GM12801 (cell line): Measurements from ENCODE around the gene NAT16.

Source experiments
- CTCF ChIP-seq: IDR thresholded peaks from one replicate; pipeline ENCODE4 v1.5.1; 2011; ENCODE audit warnings: control low read depth; ENCODE audit not compliant: insufficient read length; ENCODE audit errors: extremely low read depth

Gene NAT16

GRCh38 chr7:101156277-101156676 lies 23.8 kb downstream of the NAT16 start:
- TF ChIP-seq CTCF, result no peak

DNA sequence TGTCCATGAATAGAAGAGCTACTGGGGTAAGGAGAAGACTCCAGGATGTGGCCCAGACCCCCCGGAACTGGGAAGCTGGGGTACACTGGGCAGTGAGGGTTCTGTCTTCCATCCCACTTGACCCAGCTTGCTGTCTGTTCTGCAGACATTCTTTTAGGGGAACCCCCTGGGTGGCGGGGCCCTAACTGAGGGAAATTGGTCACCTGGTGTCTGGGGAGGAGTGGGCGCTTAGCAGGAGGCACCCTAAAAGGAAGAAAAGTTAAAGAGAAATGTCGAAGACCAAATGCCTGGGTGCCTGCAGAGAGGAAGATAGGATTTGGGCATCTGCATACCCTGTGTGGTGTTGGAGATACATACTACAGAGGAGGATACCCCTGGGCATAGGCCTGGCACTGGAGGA lies 24.8 kb downstream of the NAT16 start:
- TF ChIP-seq CTCF, result no peak

DNA sequence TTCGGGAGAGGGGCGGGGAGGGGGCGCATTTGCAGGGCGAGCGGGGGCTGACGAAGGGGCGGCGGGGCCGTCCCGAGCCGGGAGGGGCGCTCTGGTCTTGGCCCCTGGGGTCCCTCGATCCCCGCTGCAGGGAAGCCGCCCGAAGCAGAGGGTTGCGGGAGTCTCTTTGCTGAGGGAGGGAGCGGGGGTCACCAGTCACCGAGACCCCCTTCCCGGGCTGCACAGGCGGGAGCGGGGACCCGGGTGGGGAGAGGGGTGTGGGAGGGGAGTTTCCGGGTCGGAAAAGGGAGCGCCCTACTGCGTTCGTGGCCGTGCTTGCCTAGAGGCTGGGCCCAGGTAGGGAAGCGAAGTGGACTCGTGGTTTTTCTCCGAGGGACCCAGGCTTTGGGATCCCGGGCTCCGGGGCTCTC lies 25.4 kb downstream of the NAT16 start:
- TF ChIP-seq CTCF, result no peak

DNA sequence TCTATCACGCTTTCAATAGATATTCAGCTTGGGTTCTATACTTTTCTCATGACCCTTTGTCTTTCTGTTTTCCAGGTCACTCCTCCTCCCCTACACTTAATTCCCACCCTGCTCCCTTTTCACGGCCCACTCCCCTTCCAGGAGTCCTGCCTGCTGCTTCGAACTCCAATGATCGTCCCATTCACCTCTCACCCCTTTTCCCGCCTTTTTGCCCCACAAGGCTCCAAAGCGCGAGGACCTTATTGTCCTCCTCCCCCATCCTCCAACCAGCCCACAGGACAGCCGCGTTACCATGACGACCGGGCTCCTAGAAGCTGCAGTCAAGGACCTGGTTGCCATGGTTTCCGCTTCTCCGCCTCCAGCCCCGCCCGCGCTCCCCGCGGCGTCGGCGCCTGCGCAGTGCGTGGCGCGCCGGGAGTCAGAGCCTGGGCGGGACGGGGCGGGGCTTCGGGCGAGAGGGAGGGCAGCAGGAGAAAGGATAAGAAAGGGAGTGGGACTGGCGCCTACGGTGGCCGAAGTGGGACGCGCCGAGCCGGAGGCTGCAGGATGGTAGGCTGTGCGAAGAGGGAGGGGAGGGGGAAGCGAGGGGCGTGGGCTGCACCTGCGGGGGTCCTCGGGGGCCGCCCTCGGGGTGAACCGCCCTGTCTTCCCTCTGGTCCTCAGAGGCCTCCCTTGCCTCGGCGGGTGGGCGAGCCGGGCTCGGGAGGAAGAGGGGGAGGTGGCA lies 26.0 kb downstream of the NAT16 start, which contains the start of gene AP1S1:
Gene AP1S1, plus strand, starts transcription at position 508 of the 724 bp plus-strand sequence. Its CDS starts 39 bp downstream, at position 547.
- TF ChIP-seq CTCF, result no peak

DNA sequence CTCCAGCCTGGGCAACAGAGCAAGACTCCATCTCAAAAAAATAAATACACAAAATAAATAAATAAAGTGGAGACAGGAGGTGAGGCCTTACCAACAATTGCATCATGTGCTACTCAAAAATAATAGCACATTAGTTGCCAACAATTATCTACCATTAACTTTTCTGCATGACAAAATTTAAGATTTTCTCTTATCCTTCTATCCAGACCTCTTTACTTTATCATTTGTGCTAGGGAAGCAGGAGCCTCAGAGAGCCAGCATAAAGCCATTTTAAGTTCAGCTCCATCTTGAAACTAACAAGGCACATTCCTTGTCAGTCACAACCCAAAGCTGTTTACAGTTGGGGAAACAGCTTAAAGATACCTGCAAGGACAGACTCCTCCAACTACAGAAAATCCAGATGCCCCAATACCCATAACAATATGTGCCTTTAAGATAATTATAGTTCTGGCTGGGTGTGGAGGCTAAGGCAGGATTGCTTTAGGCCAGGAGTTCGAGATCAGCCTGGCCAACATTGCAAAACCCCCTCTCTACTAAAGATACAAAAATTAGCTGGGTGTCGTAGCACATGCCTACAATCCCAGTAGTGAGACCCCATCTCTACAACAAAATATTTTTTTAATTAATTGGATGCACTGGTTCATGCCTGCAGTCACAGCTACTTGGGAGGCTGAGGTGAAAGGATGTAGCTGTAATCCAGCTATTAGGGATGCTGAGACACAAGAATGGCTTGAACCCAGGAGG lies 28.0 kb downstream of the NAT16 start:
- TF ChIP-seq CTCF, result no peak

DNA sequence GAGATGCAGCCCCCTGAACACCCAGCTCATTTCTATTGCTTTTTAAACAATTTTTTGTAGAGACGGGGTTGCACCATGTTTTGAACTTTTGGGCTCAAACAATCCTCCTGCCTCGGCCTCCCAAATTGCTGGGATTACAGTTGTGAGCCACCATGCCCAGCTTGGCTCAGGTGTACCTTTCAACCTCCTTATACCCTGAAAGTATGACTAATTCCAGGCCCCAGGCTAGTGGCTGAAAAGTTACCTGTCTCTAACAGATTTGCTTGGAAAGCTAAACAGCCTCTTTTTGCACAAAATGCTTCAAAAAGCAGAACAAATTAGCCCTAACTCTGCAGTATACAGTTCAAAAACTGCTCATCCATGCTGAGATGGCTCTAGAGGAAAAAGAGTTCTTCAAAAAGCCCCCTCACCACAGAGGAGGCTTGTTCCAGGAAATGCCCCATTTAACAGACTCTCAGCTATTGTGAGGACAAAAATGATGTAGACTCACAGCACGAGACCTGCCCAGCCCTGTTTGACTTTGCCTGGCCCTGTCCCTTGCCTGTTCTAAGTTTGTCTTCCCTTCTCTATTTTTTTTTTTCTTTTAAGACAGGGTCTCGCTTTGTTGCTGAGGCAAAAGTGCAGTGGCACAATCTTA lies 39.2 kb downstream of the NAT16 start:
- no peak for TF ChIP-seq CTCF

GRCh38 chr7:101140339-101140699 lies 39.8 kb downstream of the NAT16 start:
- no peak for TF ChIP-seq CTCF
